NCI-H2171 (cell line): Measurements from ENCODE around the gene AQP12B.
"Not testable (repeated sequence)": the region's sequence is repeated elsewhere in the genome, so short reads cannot be mapped to it uniquely, and the experiment has no call there.

Experiments
- DNase-seq: peaks from one replicate; lab custom pipeline; 2025; lab: John Stamatoyannopoulos, UW

AQP12B gene

DNA sequence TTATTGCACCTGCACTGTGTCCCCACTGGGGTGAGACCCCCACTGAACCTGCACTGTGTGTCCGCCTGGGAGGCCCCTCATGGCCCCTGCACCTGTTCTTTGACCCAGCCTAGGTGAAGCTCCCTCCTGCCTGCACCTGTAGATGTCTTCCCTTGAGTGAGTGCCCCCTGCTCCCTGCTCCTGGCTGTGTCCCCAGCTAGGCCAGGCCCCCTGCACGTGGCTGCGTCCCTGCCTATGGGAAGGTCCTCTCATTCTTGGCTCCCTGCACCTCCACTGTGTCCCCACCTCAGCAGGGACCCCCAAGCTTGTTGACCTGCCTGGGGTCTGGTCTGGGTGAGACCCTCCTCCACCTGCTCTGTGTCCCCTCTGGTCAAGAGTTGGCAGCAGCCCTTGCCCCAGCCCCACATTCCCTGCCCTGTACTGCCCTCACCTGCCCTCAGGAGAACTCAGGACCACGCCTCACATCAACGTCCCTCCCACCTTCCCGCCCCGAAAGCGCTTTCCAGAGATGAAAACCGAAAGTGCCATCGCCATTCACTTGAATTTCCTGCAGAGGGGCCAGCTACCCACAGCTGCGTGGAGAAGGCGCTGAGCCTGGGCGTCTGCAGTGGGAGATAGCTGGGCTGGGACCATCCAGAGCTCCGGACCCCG, 769 bp upstream of the AQP12B start:
- not testable (repeated sequence) for DNase-seq

- DNase-seq, result not testable (repeated sequence)
Measured at GRCh38 chr2:240680185-240680584, 2.5 kb downstream of the AQP12B start.

- DNase-seq, result not testable (repeated sequence)
Measured at GRCh38 chr2:240678909-240679308, 3.8 kb downstream of the AQP12B start.

DNA sequence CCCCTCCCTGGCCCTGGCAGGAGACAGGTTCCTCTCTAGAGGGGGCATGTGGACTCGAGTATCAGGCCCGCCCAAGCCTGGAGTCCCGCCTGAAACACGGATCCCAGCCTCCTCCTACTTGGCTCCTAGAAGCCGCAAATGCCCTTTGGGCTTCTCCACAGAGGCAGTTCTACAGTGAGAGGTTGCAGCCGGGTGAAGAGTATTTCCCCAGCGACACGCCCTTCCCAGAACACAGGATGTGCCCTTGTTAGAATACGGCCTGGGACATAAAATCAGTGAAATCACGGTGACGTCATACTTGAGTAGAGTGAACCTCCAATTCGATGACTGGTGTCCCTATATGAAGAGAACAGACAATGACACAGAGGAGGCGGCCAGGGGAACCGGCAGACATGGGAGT, 4.6 kb downstream of the AQP12B start:
- not testable (repeated sequence) for DNase-seq

GRCh38 chr2:240675345-240675744, 7.3 kb downstream of the AQP12B start:
- DNase-seq, result not testable (repeated sequence)

GRCh38 chr2:240674461-240675184, 8.1 kb downstream of the AQP12B start:
- not testable (repeated sequence) for DNase-seq

DNA sequence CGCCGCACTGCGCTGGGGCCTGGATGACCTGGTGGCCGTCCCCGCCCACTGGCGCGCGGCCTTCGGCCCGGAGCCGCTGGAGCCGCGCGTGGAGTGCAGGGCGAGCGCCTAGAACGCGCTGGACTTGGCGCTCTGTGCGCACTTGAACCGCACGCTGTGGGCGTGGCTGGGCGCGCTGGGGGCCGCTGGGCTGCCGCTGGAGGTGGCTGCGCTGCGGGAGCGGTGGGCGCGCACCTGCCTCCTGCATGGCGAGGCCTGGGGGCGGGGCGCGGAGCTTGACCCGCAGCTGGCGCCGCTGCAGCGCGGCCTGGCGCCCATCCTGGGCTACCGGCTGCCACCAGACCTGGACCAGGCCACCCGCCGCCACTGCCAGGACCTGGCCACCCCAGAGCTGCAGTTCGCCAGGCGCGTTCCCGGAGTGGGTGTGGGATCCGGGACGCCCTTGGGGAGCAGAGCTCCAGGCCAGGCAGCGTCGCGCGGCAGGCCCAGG, 9.9 kb downstream of the AQP12B start:
- no peak for DNase-seq

DNA sequence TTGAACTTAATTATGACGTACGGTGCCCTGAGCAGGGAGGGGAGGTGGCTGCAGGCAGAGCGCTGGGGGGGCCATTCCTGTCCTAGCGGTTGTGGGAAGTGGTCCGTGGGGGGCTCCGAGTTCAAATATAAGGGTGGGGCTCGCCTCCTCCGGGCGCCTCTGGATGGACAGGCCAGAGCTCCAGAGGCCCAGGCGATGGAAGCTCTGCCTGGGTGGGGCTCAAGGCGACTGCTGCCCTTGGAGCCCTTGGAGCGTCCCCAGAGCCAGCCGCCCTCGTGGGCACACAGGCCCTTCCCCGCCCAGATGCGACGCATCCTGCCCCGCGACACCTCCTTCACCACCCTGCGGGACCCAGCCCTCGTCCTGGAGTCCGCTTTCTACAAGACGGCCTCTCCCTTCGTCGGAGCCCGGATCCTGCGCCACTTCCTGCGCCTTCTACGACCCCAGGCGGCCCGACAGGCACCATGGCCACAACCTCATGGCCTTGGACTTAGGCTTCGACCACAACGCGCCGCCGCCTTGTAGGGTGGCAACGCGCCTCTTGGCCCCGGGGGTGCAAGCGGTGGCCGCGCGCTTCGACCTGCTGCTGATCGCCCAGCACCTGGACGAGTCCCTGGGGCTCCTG, 10.5 kb downstream of the AQP12B start:
- no peak for DNase-seq

GRCh38 chr2:240670950-240671349, 11.7 kb downstream of the AQP12B start:
- no peak for DNase-seq

GRCh38 chr2:240670402-240670801, 12.3 kb downstream of the AQP12B start:
- no peak for DNase-seq

- no peak for DNase-seq
Measured at GRCh38 chr2:240664622-240665021, 18.1 kb downstream of the AQP12B start.

DNA sequence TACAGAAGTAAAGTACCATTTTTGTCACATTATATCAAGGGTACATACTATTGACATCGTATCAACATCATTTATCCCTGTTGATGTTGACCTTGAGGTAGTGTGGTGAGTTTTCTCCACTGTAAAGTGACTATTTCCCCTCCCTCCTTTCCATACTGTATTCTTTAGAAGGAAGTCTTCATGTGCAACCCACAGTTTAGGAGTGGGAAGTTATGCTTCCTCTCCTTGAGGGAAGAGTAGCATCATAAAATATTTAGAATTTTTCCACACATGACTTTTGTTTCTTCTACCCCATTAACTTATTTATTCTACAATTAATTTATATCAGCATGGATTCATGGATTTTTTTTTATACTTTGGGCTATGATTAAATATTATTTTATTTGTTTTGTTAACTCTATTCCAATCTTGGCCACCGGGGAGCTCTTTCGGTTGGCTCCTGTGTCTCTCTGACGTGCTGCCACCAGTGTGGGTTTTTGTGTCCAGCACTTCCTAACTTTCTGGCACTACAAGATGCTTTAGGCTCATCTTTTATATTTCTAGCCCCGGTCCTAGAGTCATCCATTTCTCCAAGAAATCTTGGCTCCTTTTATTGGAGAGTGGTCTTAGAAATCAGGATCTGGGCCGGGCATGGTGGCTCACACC, 19.0 kb downstream of the AQP12B start:
- no peak for DNase-seq

DNA sequence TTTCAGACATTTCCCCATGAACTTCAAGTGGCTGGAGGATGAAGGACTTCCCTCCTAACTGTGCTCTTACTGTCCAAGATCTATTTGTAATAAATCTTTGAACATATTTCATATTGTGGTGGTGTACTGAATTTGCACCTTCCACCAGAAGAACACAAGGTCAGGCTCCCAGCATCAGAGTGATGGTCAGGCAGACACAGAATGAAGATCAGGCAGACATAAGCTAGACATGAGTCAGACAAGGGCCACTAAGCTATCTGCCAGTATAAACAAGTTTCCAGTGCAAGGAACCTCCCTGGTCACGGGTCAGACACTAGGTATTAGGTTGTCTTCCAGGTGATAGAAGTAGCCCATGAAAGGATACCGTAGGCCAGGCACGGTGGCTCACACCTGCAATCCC, 20.0 kb downstream of the AQP12B start:
- no peak for DNase-seq

GRCh38 chr2:240659883-240660282, 22.8 kb downstream of the AQP12B start:
- not testable (repeated sequence) for DNase-seq

DNA sequence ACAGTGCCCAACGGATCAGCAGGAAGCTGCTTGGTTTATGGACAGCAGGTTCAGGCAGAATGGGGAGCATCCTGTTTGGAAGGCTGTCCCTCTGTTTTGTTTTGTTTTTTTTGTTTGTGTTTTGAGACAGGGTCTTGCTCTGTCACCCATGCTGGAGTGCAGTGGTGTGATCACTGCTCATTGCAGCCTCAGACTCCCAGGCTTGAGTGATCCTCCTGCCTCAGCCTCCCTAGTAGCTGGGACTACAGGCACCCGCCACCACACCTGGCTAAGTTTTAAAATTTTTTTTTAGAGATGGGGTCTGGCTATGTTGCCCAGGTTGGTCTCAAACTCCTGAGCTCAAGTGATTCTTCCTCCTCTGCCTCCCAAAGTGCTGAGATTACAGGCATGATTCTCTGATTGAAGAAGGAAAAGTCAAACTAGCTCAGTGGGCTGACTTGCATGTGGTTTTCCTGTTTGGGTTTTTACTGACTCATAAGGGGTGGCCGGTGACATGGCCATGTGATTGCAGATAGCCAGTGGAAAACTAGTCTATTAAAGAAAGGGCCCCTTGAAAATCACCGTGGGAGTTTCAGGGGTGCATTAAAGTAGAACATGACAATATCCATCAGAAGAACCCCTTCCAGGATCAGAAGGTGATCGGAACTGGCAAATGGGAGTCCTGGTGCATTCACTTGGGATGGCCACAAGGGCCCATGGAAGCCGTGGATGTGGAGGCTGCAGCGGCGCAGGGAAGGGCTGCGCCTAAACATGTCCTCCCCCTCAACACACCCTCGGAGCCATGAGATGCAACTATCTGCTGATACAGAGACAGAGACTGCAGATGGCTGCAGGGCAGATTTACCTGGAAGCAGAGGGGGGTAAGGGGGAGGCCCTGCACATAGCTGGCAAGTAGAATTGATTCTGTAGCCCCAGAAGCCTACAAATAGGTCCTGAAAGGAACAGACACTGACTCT, 26.5 kb downstream of the AQP12B start:
- no peak for DNase-seq

- DNase-seq, result no peak
Measured at GRCh38 chr2:240651185-240651584, 31.5 kb downstream of the AQP12B start.

DNA sequence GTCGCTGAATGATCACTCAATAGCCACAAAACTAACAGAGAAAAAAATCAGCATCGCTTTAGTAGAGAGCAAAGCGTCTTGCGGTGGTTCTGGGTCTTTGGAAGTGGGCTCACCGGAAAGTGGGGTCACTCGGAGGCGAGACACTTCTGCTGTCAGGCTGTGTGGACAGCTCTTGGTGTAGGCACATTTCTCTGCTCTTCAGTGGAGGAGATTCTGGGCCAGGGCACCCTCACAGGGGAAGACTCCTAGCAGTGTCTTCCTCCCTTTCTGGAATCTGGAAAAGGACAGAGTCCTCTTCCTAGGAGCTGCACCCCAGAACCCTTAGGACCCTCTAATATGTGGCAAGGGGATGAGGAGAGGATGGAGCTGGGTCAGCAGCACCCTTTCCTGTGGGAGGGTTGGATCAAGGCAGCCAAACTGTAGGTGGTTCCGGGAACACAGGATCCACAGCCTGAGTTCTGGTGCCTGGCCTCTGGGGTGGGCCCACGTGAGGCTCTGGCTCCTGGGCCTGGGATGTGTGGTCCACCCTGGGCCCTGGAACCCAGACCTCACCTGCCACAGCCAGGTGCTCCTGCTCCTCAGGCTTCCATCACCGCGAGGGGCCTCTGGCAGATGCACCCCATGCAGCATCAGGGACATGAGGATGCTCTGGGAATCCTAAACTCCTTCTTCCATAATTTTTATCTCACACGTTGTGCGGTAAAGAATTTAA, 32.3 kb downstream of the AQP12B start:
- no peak for DNase-seq

- no peak for DNase-seq
Measured at GRCh38 chr2:240649331-240649730, 33.4 kb downstream of the AQP12B start.

DNA sequence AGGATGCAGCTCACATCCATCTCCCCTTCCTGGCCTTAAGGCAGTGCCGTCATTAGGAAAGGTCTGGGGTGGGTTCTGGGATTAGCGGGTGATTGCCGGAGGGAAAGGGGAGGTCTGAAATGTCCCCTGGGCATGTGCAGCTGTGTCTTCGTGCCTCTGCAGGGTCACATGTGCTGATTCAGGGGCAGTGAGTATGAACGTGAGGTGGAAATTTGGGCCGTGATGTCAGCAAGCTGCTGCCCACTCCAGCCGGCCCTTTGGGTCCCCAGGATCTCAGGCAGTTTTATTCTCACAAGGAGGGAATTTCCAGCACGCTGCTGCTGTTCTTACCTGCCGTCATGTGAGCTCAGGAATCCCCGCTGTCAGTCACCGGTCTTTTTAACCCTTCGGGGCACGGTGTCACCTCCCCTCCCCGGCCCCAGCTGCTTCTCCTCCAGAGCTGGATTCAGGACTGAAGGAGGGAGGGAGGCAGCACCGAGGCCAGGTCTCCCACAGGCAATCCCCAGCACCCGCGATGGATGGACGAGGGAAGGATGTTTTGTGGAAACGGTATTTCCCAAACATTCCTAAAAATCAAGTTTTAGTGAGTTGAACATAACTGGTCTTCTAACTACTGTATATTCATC, 33.9 kb downstream of the AQP12B start:
- DNase-seq, result no peak

GRCh38 chr2:240648155-240648649, 34.5 kb downstream of the AQP12B start:
- no peak for DNase-seq
